Liver (tissue), 9 donors: ENCODE results near the gene KRTAP2-3. TPM values are rescaled to one million over a fixed set of nuclear protein-coding genes. Genes with fewer than 3 reads are reported as not detected.
"Not testable (repeated sequence)": the region's sequence is repeated elsewhere in the genome, so short reads cannot be mapped to it uniquely, and the experiment has no call there.

Experiments used
- DNase-seq: peaks from one replicate; pipeline ENCODE4 v3.0.0-alpha.2; 2017; ENCODE audit warnings: low spot score
- H3K27ac ChIP-seq, 2 donors: one replicate each; pipeline ENCODE4 v1.7.0; 2013; ENCODE audit warnings: inconsistent platforms in 2 of 2, low read length in 2 of 2, control low read depth in 1 of 2, low read depth in 1 of 2, mild to moderate bottlenecking in 1 of 2
- H3K27me3 ChIP-seq, 4 donors: one replicate each; pipeline versions ENCODE4 v1.6.1 to v1.7.0; 2013; ENCODE audit warnings: low read length in 3 of 4, inconsistent platforms in 1 of 4, mild to moderate bottlenecking in 1 of 4, moderate library complexity in 1 of 4; ENCODE audit not compliant: control insufficient read depth in 4 of 4, insufficient read depth in 4 of 4
- H3K36me3 ChIP-seq, 4 donors: one replicate each; pipeline versions ENCODE4 v1.6.1 to v1.7.0; 2013; ENCODE audit warnings: low read length in 3 of 4, mild to moderate bottlenecking in 3 of 4, low read depth in 1 of 4, moderate library complexity in 1 of 4; ENCODE audit not compliant: control insufficient read depth in 4 of 4, insufficient read depth in 3 of 4
- H3K4me1 ChIP-seq, 4 donors: one replicate each; pipeline versions ENCODE4 v1.6.1 to v1.7.0; 2013; ENCODE audit warnings: low read length in 3 of 4, mild to moderate bottlenecking in 3 of 4, moderate library complexity in 1 of 4; ENCODE audit not compliant: control insufficient read depth in 4 of 4, insufficient read depth in 4 of 4
- H3K4me3 ChIP-seq, 3 donors: one replicate each; pipeline versions ENCODE4 v1.6.1 to v1.7.0; 2013; ENCODE audit warnings: low read length in 3 of 3, control low read depth in 1 of 3, low read depth in 1 of 3, mild to moderate bottlenecking in 1 of 3
- H3K9ac ChIP-seq, 2 donors: one replicate each; pipeline ENCODE4 v1.7.0; 2013; ENCODE audit warnings: low read length in 2 of 2, mild to moderate bottlenecking in 2 of 2, moderate library complexity in 2 of 2, control low read depth in 1 of 2, low read depth in 1 of 2
- H3K9me3 ChIP-seq, 4 donors: one replicate each; pipeline versions ENCODE4 v1.6.1 to v1.7.0; 2013; ENCODE audit warnings: low read length in 3 of 4; ENCODE audit not compliant: control insufficient read depth in 4 of 4
- ATF3 ChIP-seq: IDR thresholded peaks from 2 replicates; pipeline ENCODE4 v1.6.1; 2016; ENCODE audit warnings: antibody characterized with exemption
- CTCF ChIP-seq: fragments of 150-350 bp; IDR thresholded peaks from 2 replicates; pipeline ENCODE4 v1.5.1; 2017; ENCODE audit warnings: improper control_type of control experiment, low read depth, low read length; ENCODE audit not compliant: missing input control
- FOXA2 ChIP-seq: IDR thresholded peaks from 2 replicates; pipeline ENCODE4 v1.6.1; 2016; ENCODE audit warnings: antibody characterized with exemption
- GABPA ChIP-seq, 2 donors: IDR thresholded peaks in 1 of 2; conservative IDR thresholded peaks in 1 of 2; 2 replicates each; pipeline ENCODE4 v1.6.1; 2016; ENCODE audit warnings: antibody characterized with exemption in 2 of 2, mild to moderate bottlenecking in 1 of 2, moderate library complexity in 1 of 2
- HNF4A ChIP-seq, 2 donors: conservative IDR thresholded peaks; 2 replicates each; pipeline ENCODE4 v1.6.1; 2016; ENCODE audit warnings: antibody characterized with exemption in 2 of 2, mild to moderate bottlenecking in 2 of 2
- JUND ChIP-seq, 2 donors: IDR thresholded peaks; 2 replicates each; pipeline ENCODE4 v1.6.1; 2016; ENCODE audit warnings: antibody characterized with exemption in 2 of 2
- NR2F2 ChIP-seq: IDR thresholded peaks from 2 replicates; pipeline ENCODE4 v1.6.1; 2016; ENCODE audit warnings: antibody characterized with exemption
- RXRA ChIP-seq, 2 donors: IDR thresholded peaks; 2 replicates each; pipeline ENCODE4 v1.6.1; 2017 to 2018; ENCODE audit warnings: antibody characterized with exemption in 2 of 2, mild to moderate bottlenecking in 1 of 2
- SP1 ChIP-seq: IDR thresholded peaks from 2 replicates; pipeline ENCODE4 v1.6.1; 2018; ENCODE audit warnings: antibody characterized with exemption, mild to moderate bottlenecking
- TAF1 ChIP-seq: conservative IDR thresholded peaks from 2 replicates; pipeline ENCODE4 v1.6.1; 2016; ENCODE audit warnings: antibody characterized with exemption, mild to moderate bottlenecking
- YY1 ChIP-seq: IDR thresholded peaks from 2 replicates; pipeline ENCODE4 v1.6.1; 2016; ENCODE audit warnings: antibody characterized with exemption, mild to moderate bottlenecking
- WGBS: extraction: QIAGEN DNeasy Blood & Tissue Kit; methylation state at CpG from one replicate; pipeline ENCODE4 v1.1.7; 2013; 5-methylcytosine and 5-hydroxymethylcytosine counted together
- polyA plus RNA-seq, 2 donors: library from polyadenylated mRNA; stranded (reverse) in 1 of 2; unstranded in 1 of 2; fragments of 200-250 nt in 1 of 2; fragments of >200 nt in 1 of 2; fragmentation: Nextera tagmentation in 1 of 2; extraction: Ambion mirVana in 1 of 2; gene quantifications; one replicate each; pipeline versions ENCODE4 v1.2.1 to v1.2.3, GENCODE V29; 2013 to 2015
- total RNA-seq, 2 donors: library from RNA; depleted of rRNA; stranded (reverse); fragments of >200 nt; gene quantifications; one replicate each; pipeline ENCODE4 v1.2.3, GENCODE V29; 2014
- TF ChIP-seq, protein P1 (sequence below): IDR thresholded peaks from 2 replicates; pipeline ENCODE4 v1.6.1; 2016; ENCODE audit warnings: antibody characterized with exemption
- donor health status: healthy.
- donor health status: healthy.
- donor health status: healthy.
- donor health status: healthy.
- donor health status: healthy.

The KRTAP2-3 gene
- total and polyA plus RNA-seq, 4 donors, result not detected

GRCh38 chr17:41101586-41102259, 41.8 kb upstream of the KRTAP2-3 start, which contains the start of gene KRTAP4-16:
KRTAP4-16 (minus strand) TSS chr17:41102209; CDS start chr17:41102209, 0 bp downstream.
- H3K4me1 ChIP-seq, result no peaks in the 10 kb centered on the region
- TF ChIP-seq HNF4A (conservative IDR thresholded peaks at IDR 0.05) (no peak), YY1 (no peak), SP1 (no peak), TAF1 (no peak), GABPA (IDR thresholded peaks at IDR 0.05 in 1 of 2, conservative IDR thresholded peaks at IDR 0.05 in 1 of 2) (no peak), CTCF (no peak)
- H3K9ac ChIP-seq, result no peak within 1 kb of the TSS
- H3K27ac ChIP-seq, result no peak within 1 kb of the TSS
- 51% methylated on average over 10 of the region's 10 CpGs for WGBS
- no peaks in the 10 kb centered on the region for H3K27me3 ChIP-seq
- H3K4me3 ChIP-seq, result no peak within 1 kb of the TSS
- H3K36me3 ChIP-seq, result no peaks in the 10 kb centered on the region
- H3K9me3 ChIP-seq, result no peaks in the 10 kb centered on the region
- DNase-seq, result no peak

GRCh38 chr17:41099682-41100480, 40.0 kb upstream of the KRTAP2-3 start:
- H3K9me3 ChIP-seq, DNase-seq, H3K4me1 ChIP-seq, H3K36me3 ChIP-seq, H3K27ac ChIP-seq, H3K4me3 ChIP-seq, H3K27me3 ChIP-seq, H3K9ac ChIP-seq: not testable (repeated sequence)
- WGBS, result 53% methylated on average over 7 of the region's 7 CpGs

- no peak overlapping the region for H3K27ac ChIP-seq
- H3K9ac ChIP-seq, result no peak overlapping the region
- H3K36me3 ChIP-seq, result no peaks in the 10 kb centered on the region
- WGBS, result 79% methylated on average over 6 of the region's 6 CpGs
- no peaks in the 10 kb centered on the region for H3K9me3 ChIP-seq
- no peaks in the 10 kb centered on the region for H3K4me1 ChIP-seq
- no peak for TF ChIP-seq NR2F2
- TF ChIP-seq TAF1, result no peak
- TF ChIP-seq, protein P1, sequence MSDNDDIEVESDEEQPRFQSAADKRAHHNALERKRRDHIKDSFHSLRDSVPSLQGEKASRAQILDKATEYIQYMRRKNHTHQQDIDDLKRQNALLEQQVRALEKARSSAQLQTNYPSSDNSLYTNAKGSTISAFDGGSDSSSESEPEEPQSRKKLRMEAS, result no peak
- no peak for TF ChIP-seq JUND (IDR thresholded peaks at IDR 0.05)
- no peak for TF ChIP-seq FOXA2
- no peak for TF ChIP-seq RXRA (IDR thresholded peaks at IDR 0.05)
- TF ChIP-seq ATF3, result no peak
- DNase-seq, result no peak
- peaks cover 0 to 2% (median 0%) of the 10 kb centered on the region in 4 donors for H3K27me3 ChIP-seq
- H3K4me3 ChIP-seq, result no peak overlapping the region
Observed at GRCh38 chr17:41098481-41098880, 38.6 kb upstream of the KRTAP2-3 start.
